Esophagus (tissue), 2 donors: ENCODE measurements around the gene CCDC33. TPM values are rescaled to one million over a fixed set of nuclear protein-coding genes. Genes with fewer than 3 reads are reported as not detected.
A peak's percentile ranks its signal among the peaks of the same experiment; 100 is the strongest.

Experiments
- H3K27ac ChIP-seq, 2 donors: one replicate each; pipeline ENCODE4 v1.5.1; 2013; ENCODE audit warnings: low read depth in 2 of 2, mild to moderate bottlenecking in 2 of 2, inconsistent platforms in 1 of 2, low read length in 1 of 2, moderate library complexity in 1 of 2
- H3K27me3 ChIP-seq, 2 donors: one replicate each; pipeline ENCODE4 v1.6.1; 2013; ENCODE audit warnings: low read length in 2 of 2, control low read depth in 1 of 2, mild to moderate bottlenecking in 1 of 2; ENCODE audit not compliant: insufficient read depth in 2 of 2, control insufficient read depth in 1 of 2
- H3K36me3 ChIP-seq, 2 donors: one replicate each; pipeline ENCODE4 v1.6.1; 2013; ENCODE audit warnings: low read length in 1 of 2; ENCODE audit not compliant: control insufficient read depth in 2 of 2, insufficient read depth in 2 of 2
- H3K4me1 ChIP-seq, 2 donors: one replicate each; pipeline ENCODE4 v1.6.1; 2013; ENCODE audit warnings: low read length in 1 of 2; ENCODE audit not compliant: control insufficient read depth in 2 of 2, insufficient read depth in 2 of 2
- H3K4me3 ChIP-seq, 2 donors: one replicate each; pipeline ENCODE4 v1.5.1; 2013; ENCODE audit warnings: low read length in 2 of 2, mild to moderate bottlenecking in 2 of 2, low read depth in 1 of 2, moderate library complexity in 1 of 2
- H3K9me3 ChIP-seq, 2 donors: one replicate each; pipeline ENCODE4 v1.6.1; 2013; ENCODE audit warnings: mild to moderate bottlenecking in 2 of 2, low read depth in 1 of 2, low read length in 1 of 2, moderate library complexity in 1 of 2; ENCODE audit not compliant: control insufficient read depth in 2 of 2, insufficient read depth in 1 of 2
- WGBS, 2 donors: extraction: QIAGEN DNeasy Blood & Tissue Kit; methylation state at CpG; one replicate each; pipeline ENCODE4 v1.1.7; 2013; 5-methylcytosine and 5-hydroxymethylcytosine counted together
- polyA plus RNA-seq, 2 donors: library from polyadenylated mRNA; stranded (reverse); fragments of 200-250 nt; gene quantifications; one replicate each; pipeline ENCODE4 v1.2.3, GENCODE V29; 2013
- donor health status: healthy with polysubstance abuse.
- donor health status: Bipolar disorder and iron deficiency.

The CCDC33 gene
- polyA plus RNA-seq, 2 donors, result not detected

GRCh38 chr15:74370471-74370870 lies 134.3 kb downstream of the CCDC33 start:
- H3K27me3 ChIP-seq, result no peaks in the 10 kb centered on the region
- no peak overlapping the region for H3K27ac ChIP-seq
- H3K9me3 ChIP-seq, result no peaks in the 10 kb centered on the region
- no peak overlapping the region for H3K4me3 ChIP-seq
- 81 to 85% methylated on average over 5 of the region's 5 CpGs for WGBS, 2 donors
- H3K4me1 ChIP-seq, result peaks cover 4 to 5% of the 10 kb centered on the region in 2 donors
- H3K36me3 ChIP-seq, result no peaks in the 10 kb centered on the region

GRCh38 chr15:74373056-74373650 lies 137.0 kb downstream of the CCDC33 start:
- WGBS, 2 donors, result 49 to 57% methylated on average over 13 of the region's 13 CpGs
- no peaks in the 10 kb centered on the region for H3K36me3 ChIP-seq
- peaks cover 0 to 5% of the 10 kb centered on the region in 2 donors for H3K4me1 ChIP-seq
- H3K27ac ChIP-seq, result no peak overlapping the region
- no peak overlapping the region for H3K4me3 ChIP-seq
- H3K27me3 ChIP-seq, result no peaks in the 10 kb centered on the region
- H3K9me3 ChIP-seq, result no peaks in the 10 kb centered on the region

GRCh38 chr15:74373731-74374647 lies 137.9 kb downstream of the CCDC33 start:
- no peaks in the 10 kb centered on the region for H3K27me3 ChIP-seq
- H3K27ac ChIP-seq, result no peak overlapping the region
- WGBS, 2 donors, result 0 to 1% methylated on average over 62 of the region's 62 CpGs
- no peaks in the 10 kb centered on the region for H3K36me3 ChIP-seq
- H3K4me1 ChIP-seq, result peaks cover 0 to 5% of the 10 kb centered on the region in 2 donors
- no peaks in the 10 kb centered on the region for H3K9me3 ChIP-seq
- peak overlapping the region; percentile 31 to 50 for H3K4me3 ChIP-seq

GRCh38 chr15:74374648-74375302 lies 138.6 kb downstream of the CCDC33 start:
- WGBS, 2 donors, result 22% methylated on average over 11 of the region's 11 CpGs
- Histone ChIP-seq H3K9me3 (no peaks in the 10 kb centered on the region), H3K36me3 (no peaks in the 10 kb centered on the region), H3K4me1 (peaks cover 0 to 5% of the 10 kb centered on the region in 2 donors), H3K27ac (no peak overlapping the region), H3K4me3 (no peak overlapping the region), H3K27me3 (no peaks in the 10 kb centered on the region)

GRCh38 chr15:74375303-74375693 lies 139.2 kb downstream of the CCDC33 start:
- 13 to 16% methylated on average over 9 of the region's 9 CpGs for WGBS, 2 donors
- H3K4me1 ChIP-seq, result peaks cover 0 to 5% of the 10 kb centered on the region in 2 donors
- no peak overlapping the region for H3K27ac ChIP-seq
- H3K9me3 ChIP-seq, result no peaks in the 10 kb centered on the region
- H3K4me3 ChIP-seq, result no peak overlapping the region
- no peaks in the 10 kb centered on the region for H3K36me3 ChIP-seq
- H3K27me3 ChIP-seq, result no peaks in the 10 kb centered on the region

- WGBS, 2 donors, result 71 to 76% methylated on average over 1 of the region's 1 CpG
- H3K4me1 ChIP-seq, result peaks cover 0 to 5% of the 10 kb centered on the region in 2 donors
- no peak overlapping the region for H3K27ac ChIP-seq
- H3K9me3 ChIP-seq, result no peaks in the 10 kb centered on the region
- H3K27me3 ChIP-seq, result no peaks in the 10 kb centered on the region
- no peak overlapping the region for H3K4me3 ChIP-seq
- H3K36me3 ChIP-seq, result no peaks in the 10 kb centered on the region
These were observed 140.1 kb downstream of the CCDC33 start for GRCh38 chr15:74376226-74376625.

GRCh38 chr15:74376825-74377581 lies 140.9 kb downstream of the CCDC33 start:
- Histone ChIP-seq H3K4me1 (peaks cover 0 to 5% of the 10 kb centered on the region in 2 donors), H3K36me3 (no peaks in the 10 kb centered on the region), H3K4me3 (no peak overlapping the region), H3K9me3 (no peaks in the 10 kb centered on the region), H3K27me3 (no peaks in the 10 kb centered on the region), H3K27ac (no peak overlapping the region)
- 74 to 75% methylated on average over 6 of the region's 6 CpGs for WGBS, 2 donors

- Histone ChIP-seq H3K4me3 (no peak overlapping the region), H3K27ac (no peak overlapping the region), H3K9me3 (no peaks in the 10 kb centered on the region), H3K36me3 (no peaks in the 10 kb centered on the region), H3K4me1 (peaks cover 0 to 5% of the 10 kb centered on the region in 2 donors), H3K27me3 (no peaks in the 10 kb centered on the region)
- whole genome bisulfite sequencing, 2 donors, result 70 to 76% methylated on average over 15 of the region's 15 CpGs
These were observed 142.0 kb downstream of the CCDC33 start for GRCh38 chr15:74377831-74378766.
